Stimulated activated memory B cell treated with anti-CD40 and anti-IgM and Interleukin-4, amounts not matched to agents 10 μg/mL and 1 μg/mL and 100 μg/mL, for 72 hours (primary cell): ENCODE data around the gene TAPBP.
"Not testable (repeated sequence)": the region's sequence is repeated elsewhere in the genome, so short reads cannot be mapped to it uniquely, and the experiment has no call there.

ENCODE experiments used
- ATAC-seq: fragments of 150-1000 bp; cut with Tn5 transposase; 2 replicates; pipeline ENCODE4 v1.10.0; 2021
- H3K27ac Mint-ChIP-seq: one replicate; pipeline ENCODE4 v1.8.0; 2022; ENCODE audit warnings: mild to moderate bottlenecking, mixed read lengths
- H3K27me3 Mint-ChIP-seq: one replicate; pipeline ENCODE4 v1.8.0; 2022; ENCODE audit warnings: mixed read lengths
- H3K36me3 Mint-ChIP-seq: one replicate; pipeline ENCODE4 v1.8.0; 2022; ENCODE audit warnings: mixed read lengths
- H3K4me1 Mint-ChIP-seq: one replicate; pipeline ENCODE4 v1.8.0; 2022; ENCODE audit warnings: mixed read lengths
- H3K4me3 Mint-ChIP-seq: one replicate; pipeline ENCODE4 v1.8.0; 2022; ENCODE audit warnings: mild to moderate bottlenecking, moderate library complexity, mixed read lengths
- H3K9me3 Mint-ChIP-seq: one replicate; pipeline ENCODE4 v1.8.0; 2022; ENCODE audit warnings: mixed read lengths

Gene TAPBP

DNA sequence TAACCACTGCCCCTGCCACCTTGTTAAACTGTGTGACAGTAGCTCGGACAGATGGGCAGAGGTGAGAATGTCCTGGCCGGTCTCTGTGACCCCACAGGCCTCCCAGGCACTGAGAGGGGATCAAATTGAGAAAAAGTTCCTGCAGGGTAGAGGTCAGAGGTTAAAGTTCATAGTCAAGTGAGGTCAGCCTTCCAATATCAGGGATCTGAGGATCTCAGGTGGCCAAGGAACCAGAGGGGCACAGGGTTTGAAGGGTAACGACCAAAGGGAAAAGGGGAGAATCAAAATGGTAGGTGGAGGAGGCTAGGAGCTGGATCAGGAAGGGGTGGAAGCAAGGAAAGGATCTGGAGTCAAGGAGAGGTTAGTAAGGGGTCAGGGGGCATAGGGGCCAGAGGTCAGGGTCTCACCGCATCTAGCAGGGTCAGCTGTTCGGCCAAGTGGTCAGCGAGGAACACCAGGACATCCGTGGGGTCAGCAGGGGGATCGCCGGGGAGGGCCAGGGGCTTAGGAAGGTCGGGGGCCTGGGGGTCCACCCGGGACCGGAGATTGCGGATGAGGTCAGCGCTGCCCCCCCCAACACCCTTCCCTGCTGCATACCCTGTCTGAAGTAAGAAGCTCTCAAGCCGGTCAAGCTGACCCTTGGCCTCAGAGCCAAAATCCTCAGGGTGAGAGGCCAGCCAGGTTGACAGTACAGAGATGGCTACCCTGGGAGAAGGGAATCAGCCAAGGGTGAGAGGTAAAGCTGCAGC, 18.1 kb downstream of the TAPBP start:
- Mint-ChIP-seq H3K4me3 (no peak overlapping the region), H3K27me3 (no peaks in the 10 kb centered on the region), H3K4me1 (peaks cover 49% of the 10 kb centered on the region), H3K9me3 (no peaks in the 10 kb centered on the region), H3K36me3 (peaks cover 34% of the 10 kb centered on the region), H3K27ac (no peak overlapping the region)
- no peak for ATAC-seq

DNA sequence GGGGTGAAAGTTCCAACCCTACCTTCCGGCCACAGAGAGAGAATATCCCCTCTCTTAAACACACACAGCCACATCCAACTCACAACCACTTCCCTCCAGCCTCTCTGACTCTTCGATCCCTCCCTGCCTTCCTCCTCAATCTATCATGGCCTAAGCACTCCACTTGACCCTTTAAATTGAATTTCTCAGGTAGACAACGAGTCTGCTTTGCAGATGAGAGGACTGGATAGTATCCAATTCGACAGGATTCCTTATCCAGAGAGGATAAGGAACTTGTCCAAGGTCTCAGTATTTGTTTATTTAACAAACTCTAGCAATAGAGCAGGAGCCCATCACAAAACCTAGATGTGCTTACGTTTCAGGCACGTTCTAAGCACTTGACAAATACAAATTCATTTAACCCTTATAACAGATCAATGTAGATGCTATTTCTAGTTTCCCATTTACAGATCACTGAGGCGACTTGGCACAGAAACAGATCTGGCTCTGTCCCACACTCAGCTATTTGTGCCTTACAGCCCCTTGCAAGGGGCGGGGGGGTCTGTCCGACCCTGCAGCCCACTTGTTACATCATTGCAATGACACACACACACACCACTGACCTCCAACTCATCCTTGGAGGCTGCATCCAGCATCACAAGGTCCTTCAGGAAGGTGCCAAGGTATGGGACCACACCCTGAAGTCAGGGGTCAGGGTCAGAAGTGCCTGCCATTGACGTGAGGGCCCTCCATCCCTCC, 19.6 kb downstream of the TAPBP start:
- Mint-ChIP-seq H3K27me3 (no peaks in the 10 kb centered on the region), H3K36me3 (peaks cover 26% of the 10 kb centered on the region), H3K9me3 (no peaks in the 10 kb centered on the region), H3K4me1 (peaks cover 49% of the 10 kb centered on the region), H3K4me3 (no peak overlapping the region), H3K27ac (no peak overlapping the region)
- no peak for ATAC-seq

DNA sequence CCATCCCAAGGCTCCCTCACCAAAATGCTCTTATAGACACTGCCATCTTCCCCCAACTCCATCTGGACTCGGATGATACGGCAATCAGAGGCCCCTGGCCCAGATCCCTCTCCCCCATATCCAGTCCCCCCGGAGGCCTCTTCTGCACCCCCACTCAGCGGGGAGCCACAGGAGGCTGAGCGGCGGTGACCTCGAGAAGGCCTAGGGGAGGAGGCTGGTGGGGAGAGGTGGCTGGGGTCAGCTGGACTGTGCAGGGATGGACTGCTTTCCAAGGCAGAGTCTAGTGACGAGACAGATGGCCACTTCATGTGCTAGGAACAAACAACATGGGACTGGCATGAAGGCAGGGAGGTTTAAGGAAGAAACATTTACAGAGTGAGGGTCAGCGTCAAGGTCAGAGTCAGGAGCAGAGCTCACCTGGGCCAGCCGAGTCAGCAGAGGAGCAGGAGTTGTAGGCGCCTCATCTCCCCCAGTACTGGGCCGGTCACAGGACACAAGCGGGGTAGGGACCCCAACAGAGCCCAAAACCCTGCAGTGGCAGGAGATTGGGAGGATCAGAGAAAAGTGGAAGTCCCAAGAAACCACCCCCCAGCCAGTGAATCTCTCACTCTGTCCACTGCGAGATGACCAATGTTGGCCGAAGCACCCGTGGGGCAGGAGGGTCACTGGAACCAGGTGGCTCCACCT, 20.7 kb downstream of the TAPBP start:
- no peak overlapping the region for H3K27ac Mint-ChIP-seq
- H3K4me3 Mint-ChIP-seq = no peak overlapping the region
- peaks cover 32% of the 10 kb centered on the region for H3K36me3 Mint-ChIP-seq
- H3K4me1 Mint-ChIP-seq = peaks cover 48% of the 10 kb centered on the region
- no peaks in the 10 kb centered on the region for H3K9me3 Mint-ChIP-seq
- H3K27me3 Mint-ChIP-seq = no peaks in the 10 kb centered on the region
- ATAC-seq = no peak

DNA sequence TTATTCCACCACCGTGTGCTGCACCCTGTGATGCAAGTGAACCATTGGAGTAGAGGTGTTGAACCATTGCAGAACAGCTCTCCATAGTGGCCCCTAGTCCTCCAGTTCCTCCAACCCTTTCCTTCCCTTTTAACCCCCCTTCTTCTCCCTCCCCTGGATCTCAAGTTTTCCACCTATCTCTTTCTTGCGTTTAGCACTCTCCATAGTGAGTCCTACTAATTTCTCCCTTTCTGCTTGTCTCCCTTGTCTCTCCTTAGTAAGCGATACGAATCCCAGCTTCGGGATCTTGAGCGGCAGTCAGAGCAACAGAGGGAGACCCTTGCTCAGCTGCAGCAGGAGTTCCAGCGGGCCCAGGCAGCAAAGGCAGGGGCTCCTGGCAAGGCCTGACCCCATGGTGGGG, 23.4 kb downstream of the TAPBP start:
- Mint-ChIP-seq H3K27ac (peak overlapping the region; percentile 87), H3K4me3 (peak overlapping the region; percentile 98), H3K9me3 (no peaks in the 10 kb centered on the region)

DNA sequence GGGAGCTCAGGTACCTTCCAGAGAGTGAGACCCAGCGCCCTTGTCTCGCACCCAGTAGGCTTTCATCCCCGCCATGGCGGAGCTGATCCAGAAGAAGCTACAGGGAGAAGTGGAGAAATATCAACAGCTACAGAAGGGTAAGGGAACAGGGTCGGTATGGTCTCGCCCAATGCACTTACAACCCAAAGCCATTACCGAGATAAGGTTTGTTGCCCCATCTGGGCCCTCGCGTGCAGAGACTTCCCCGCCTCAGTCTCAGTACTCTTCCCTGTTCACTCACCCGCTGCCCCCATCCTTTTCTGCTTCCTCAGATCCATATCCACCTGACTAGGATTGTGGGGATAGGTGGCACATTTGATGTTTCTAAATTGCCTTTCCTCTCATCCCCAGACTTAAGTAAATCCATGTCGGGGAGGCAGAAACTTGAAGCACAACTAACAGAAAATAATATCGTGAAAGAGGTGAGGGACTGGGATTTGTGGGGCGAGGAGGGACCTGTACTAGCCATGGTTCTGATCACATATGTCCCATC, 24.0 kb downstream of the TAPBP start:
- Mint-ChIP-seq H3K27ac (peak overlapping the region; percentile 87), H3K36me3 (peaks cover 43% of the 10 kb centered on the region), H3K4me1 (peaks cover 46% of the 10 kb centered on the region), H3K4me3 (peak overlapping the region; percentile 98), H3K27me3 (no peaks in the 10 kb centered on the region), H3K9me3 (no peaks in the 10 kb centered on the region)
- ATAC-seq = peak; percentile 2

More for the DNA sequence above, 23.4 kb downstream of the TAPBP start:
- peaks cover 45% of the 10 kb centered on the region for H3K36me3 Mint-ChIP-seq
- peaks cover 47% of the 10 kb centered on the region for H3K4me1 Mint-ChIP-seq
- no peaks in the 10 kb centered on the region for H3K27me3 Mint-ChIP-seq
- no peak for ATAC-seq

DNA sequence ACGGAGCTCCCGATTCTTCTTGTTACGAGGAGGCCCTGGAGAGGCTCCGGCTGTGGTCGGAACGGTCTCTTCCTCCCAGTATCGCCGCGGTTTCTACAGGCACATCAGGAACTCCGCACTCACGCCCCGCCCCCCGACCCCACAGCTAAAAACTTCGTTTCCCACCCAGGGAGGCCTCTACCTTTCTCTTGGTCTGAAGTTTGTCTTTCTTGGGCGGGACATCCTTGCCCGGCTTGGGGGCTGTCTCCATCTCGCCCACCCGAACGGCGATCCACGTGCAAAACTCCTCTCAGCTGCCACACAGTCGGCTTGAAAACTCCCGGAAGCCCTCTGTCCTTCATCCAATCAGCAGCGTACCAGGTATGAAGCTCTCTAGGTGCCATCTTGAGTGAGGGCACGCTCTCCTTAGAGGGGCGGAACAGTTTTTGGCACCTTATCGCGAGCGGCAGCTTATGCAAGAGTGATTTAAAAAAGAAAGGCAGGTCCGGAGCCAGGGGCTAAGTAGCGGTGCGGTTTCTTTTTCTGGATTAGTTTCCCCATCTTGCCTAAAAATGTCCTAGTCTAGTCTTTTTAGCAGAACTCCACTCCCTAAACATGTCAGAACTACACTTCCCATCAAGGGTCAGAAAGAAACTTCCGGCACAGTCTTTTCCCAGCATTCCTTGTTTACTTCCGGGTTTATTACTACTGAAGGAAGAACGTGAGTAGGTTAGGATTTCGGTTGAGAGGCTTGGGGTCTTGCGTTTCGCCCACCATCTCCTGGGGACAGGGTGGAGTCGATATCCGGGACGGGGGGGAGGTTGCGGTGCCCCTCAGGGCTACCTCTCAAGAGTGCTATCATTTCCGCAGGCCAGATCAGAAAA, 24.7 kb downstream of the TAPBP start, which contains the start of the genes PFDN6 and WDR46:
TSS of gene PFDN6 (plus strand) at position 681 of the 863 bp plus-strand sequence. CDS start 256 bp downstream, outside the sequence.
TSS of gene WDR46 (minus strand) at position 319 of the 863 bp plus-strand sequence. CDS start at position 250, 69 bp downstream.
- peaks cover 43% of the 10 kb centered on the region for H3K36me3 Mint-ChIP-seq
- peaks cover 46% of the 10 kb centered on the region for H3K4me1 Mint-ChIP-seq
- H3K27me3 Mint-ChIP-seq = no peaks in the 10 kb centered on the region
- ATAC-seq = peak; percentile 98
- peak within 1 kb of the TSS; percentile 87 for H3K27ac Mint-ChIP-seq
- H3K4me3 Mint-ChIP-seq = peak within 1 kb of the TSS; percentile 98
- no peaks in the 10 kb centered on the region for H3K9me3 Mint-ChIP-seq

DNA sequence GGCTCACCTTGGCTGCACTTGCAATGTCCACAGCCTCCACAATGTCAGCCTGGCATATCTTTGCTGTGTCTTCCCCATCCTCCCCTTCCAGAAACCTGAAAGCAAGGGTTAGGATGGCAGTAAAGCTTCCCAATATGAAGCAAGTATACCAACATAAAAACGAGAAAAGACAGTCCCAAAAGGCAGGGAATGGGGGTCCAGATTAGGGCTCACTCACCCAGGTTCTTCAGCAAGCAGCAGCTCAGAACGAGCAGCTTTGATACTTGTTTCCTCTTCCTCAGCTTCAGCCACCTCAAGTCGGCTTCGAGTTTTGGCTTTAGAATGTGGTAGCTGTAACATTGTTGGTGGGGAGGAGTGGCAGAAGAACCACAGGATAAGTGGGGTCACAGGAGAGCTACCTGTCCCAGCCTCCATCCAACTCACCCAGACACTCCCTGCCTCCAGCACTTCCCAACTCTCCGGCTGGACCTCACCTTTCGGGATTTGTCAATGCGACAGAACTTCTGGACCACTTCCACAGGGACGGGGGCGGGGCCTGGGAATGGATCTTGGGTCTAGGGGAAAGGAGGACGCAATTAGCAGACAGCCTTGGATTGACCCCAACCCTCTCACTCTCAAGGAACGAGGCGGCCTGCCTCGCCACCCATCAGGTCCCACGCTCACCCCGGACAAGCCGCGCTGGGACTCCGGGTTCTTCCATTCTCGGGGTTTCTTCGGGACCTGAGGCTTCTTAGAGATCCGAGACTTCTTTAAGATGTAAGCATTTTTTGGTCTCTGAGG, 25.5 kb downstream of the TAPBP start:
- Mint-ChIP-seq H3K27ac (peak overlapping the region; percentile 87), H3K36me3 (peaks cover 43% of the 10 kb centered on the region), H3K4me3 (peak overlapping the region; percentile 98), H3K9me3 (no peaks in the 10 kb centered on the region), H3K27me3 (no peaks in the 10 kb centered on the region), H3K4me1 (peaks cover 46% of the 10 kb centered on the region)
- peak; percentile 2 for ATAC-seq

DNA sequence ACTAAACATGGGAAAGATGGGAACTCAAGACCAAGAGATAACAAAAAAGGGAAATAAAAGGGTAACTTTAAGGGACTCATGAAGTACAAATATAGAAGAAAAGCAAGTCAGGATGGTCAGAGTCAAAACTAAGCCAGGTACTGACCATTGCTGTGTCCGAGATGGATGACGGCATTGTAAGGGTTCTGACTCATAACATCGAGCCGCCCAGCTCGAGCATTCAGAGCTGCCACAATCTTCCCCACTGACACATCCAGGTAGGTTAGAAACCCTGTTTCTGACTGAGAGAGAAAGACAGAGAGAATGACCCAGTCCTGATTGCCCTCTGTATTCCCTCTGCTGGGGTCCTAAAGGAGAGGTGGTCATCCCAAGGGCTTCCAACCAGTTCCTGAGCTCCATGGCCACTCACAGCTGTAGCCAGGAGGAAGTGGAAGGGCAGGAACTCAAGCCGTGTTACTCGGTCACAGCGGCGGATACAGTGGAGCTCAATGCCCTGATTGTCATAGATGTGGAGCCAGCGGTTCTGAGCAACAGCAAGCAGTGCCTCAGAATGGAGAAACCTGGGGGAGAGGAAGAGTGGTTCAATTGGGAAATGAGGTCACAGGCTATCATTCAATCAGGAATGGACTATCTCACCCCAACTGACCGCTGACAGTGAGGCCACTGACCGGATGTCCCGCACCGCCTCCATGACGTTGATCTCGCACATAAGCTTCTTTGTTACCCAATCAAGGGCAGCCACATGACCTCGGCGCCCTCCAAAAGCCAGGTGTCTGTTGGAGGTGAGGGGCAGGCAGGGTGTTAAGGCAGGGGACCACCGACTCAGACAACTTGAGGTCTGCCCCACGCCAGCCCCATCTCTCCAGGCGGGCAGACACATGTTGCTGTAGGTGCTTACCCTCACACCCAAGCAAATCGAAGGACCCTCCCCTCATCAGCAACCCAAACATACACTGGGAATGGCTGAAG, 26.6 kb downstream of the TAPBP start:
- no peaks in the 10 kb centered on the region for H3K9me3 Mint-ChIP-seq
- no peak for ATAC-seq
- H3K27me3 Mint-ChIP-seq = no peaks in the 10 kb centered on the region
- H3K27ac Mint-ChIP-seq = peak overlapping the region; percentile 87
- H3K36me3 Mint-ChIP-seq = peaks cover 48% of the 10 kb centered on the region
- peaks cover 46% of the 10 kb centered on the region for H3K4me1 Mint-ChIP-seq
- peak overlapping the region; percentile 98 for H3K4me3 Mint-ChIP-seq

DNA sequence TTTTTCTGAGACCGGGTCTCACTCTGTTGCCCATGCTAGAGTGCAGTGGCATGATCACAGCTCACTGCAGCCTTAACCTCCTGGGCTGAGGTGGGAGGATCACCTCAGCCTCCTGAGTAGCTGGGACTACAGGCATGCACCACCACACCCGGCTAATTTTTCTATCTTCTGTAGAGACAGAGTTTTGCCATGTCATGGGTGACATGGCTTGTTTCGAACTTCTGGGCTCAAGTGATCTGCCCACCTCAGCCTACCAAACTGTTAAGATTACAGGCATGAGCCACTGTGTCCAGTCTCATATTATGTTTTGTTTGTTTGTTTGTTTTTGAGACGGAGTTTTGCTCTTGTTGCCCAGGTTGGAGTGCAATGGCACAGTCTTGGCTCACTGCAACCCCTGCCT, 28.7 kb downstream of the TAPBP start:
- H3K27me3 Mint-ChIP-seq, ATAC-seq, H3K4me3 Mint-ChIP-seq, H3K27ac Mint-ChIP-seq, H3K9me3 Mint-ChIP-seq: not testable (repeated sequence)
- Mint-ChIP-seq H3K4me1 (peaks cover 47% of the 10 kb centered on the region), H3K36me3 (peaks cover 39% of the 10 kb centered on the region)

DNA sequence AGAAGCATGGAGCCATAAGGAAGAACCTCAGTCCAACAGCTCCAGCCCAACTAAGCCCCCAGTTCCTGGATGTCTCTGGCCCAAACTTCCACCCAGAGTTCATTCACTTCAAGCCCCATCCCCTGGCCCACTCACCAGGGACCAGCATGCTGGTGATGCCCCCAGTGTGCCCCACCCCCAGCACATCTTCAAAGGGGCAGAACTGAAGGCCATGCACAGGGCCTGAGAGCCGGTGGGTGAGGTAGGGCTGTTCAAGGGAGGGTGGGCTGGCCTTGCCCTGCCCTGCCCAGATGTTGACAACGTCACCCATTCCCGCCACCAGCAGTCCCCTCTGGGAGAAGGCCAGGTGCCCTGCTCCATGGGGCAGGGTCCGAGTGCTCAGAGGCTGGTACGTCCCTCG, 33.3 kb downstream of the TAPBP start:
- H3K27me3 Mint-ChIP-seq = no peaks in the 10 kb centered on the region
- H3K4me3 Mint-ChIP-seq = no peak overlapping the region
- peaks cover 30% of the 10 kb centered on the region for H3K36me3 Mint-ChIP-seq
- H3K27ac Mint-ChIP-seq = peak overlapping the region; percentile 60
- no peak for ATAC-seq
- no peaks in the 10 kb centered on the region for H3K9me3 Mint-ChIP-seq
- H3K4me1 Mint-ChIP-seq = peaks cover 57% of the 10 kb centered on the region

DNA sequence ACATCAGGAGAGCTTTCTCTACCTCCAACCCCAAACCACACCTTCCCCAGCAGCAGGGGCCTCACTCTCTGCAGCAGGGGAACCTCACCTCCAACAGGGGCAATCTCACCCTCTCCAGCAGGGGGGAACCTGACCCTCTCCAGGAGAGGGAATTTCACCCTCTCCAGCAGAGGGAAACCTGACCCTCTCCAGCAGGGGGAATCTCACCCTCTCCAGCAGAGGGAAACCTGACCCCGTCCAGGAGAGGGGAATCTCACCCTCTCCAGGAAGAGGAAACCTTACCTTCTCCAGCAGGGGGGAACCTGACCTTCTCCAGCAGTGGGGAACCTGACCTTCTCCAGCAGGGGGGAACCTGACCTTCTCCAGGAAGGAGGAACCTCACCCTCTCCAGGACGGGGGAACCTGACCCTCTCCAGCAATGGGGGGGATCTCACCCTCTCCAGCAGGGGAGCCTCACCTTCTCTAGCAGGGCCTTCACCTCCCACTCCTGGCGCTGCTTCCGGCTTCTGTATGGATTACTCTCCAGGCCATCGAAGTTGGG, 33.8 kb downstream of the TAPBP start:
- no peak for ATAC-seq
- Mint-ChIP-seq H3K4me1 (peaks cover 62% of the 10 kb centered on the region), H3K4me3 (no peak overlapping the region), H3K27me3 (no peaks in the 10 kb centered on the region), H3K9me3 (no peaks in the 10 kb centered on the region), H3K36me3 (peaks cover 32% of the 10 kb centered on the region), H3K27ac (peak overlapping the region; percentile 60)

DNA sequence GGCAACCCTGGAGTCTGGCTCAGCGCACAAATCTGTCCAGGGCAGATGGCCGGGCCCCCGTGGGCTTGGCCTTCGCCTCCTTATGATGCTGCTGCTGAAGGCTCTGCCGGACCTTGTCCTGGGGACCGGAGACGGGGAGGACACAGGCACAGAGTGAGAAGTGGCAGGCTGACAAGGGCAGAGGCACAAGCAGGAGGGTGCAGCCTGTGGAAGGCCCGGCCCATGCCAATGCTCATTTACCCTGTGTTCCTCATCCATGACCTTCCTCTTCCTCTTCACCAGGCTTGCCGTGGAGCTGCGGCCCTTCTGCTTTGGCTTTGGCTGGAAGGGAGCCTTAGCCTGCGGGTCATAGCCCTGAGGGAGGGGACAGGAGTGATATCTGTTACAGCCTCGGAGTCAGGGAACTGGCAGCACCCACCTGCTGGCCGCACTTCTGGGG, 34.6 kb downstream of the TAPBP start:
- Mint-ChIP-seq H3K4me1 (peaks cover 69% of the 10 kb centered on the region), H3K27ac (peak overlapping the region; percentile 24), H3K36me3 (peaks cover 39% of the 10 kb centered on the region), H3K27me3 (no peaks in the 10 kb centered on the region), H3K4me3 (no peak overlapping the region), H3K9me3 (no peaks in the 10 kb centered on the region)
- no peak for ATAC-seq

DNA sequence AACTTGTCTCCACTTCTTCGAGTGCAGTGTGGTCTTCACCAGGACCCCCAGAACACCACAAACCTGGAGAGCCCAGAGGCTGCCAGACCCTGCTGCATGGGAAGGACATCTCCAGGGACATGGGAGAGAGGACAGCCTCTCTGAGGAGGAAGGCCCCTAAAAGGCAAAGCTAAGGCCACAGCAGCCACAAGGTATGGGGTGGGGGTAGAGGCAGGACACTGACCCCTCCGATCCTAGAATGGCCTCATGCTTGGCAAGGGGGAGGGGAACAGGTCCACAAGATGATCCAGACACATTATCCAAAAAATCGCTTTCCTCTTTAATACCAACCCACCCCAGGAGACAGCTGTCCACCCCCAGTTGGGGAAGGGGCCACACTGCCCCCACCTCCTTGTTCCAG, 35.1 kb downstream of the TAPBP start:
- Mint-ChIP-seq H3K4me1 (peaks cover 74% of the 10 kb centered on the region), H3K27me3 (no peaks in the 10 kb centered on the region), H3K4me3 (no peak overlapping the region), H3K27ac (peak overlapping the region; percentile 98), H3K36me3 (peaks cover 44% of the 10 kb centered on the region), H3K9me3 (no peaks in the 10 kb centered on the region)
- no peak for ATAC-seq
